Measurements from ENCODE around the gene RSF1.
A peak's percentile ranks its signal among the peaks of the same experiment; 100 is the strongest.

The RSF1 gene

GRCh38 chr11:77656362-77656761, 164.2 kb downstream of the RSF1 start:
- DNase-seq (ENCODE audit: low spot score), result no peak
- Histone ChIP-seq H3K18ac (ENCODE audit: low read length) (no peak overlapping the region), H2BK120ac (ENCODE audit: low read depth, low read length) (no peak overlapping the region), H3K79me1 (ENCODE audit: low read depth, low read length) (no peaks in the 10 kb centered on the region), H2BK12ac (ENCODE audit: low read length) (no peak overlapping the region), H3K4me1 (ENCODE audit: control insufficient read depth in 2 of 2, insufficient read depth in 1 of 2, low read depth in 1 of 2, low read length in 2 of 2) (no peaks in the 10 kb centered on the region), H3K36me3 (replicated peaks in 1 of 2; ENCODE audit: control insufficient read depth in 2 of 2, insufficient read depth in 2 of 2, low read length in 2 of 2) (no peaks in the 10 kb centered on the region), H3K9ac (ENCODE audit: low read depth, low read length, poor library complexity) (no peak overlapping the region), H3K14ac (ENCODE audit: low read length) (no peak overlapping the region), H2AFZ (ENCODE audit: low read length) (peak overlapping the region; percentile 34), H3K27me3 (ENCODE audit: control insufficient read depth in 3 of 3, insufficient read depth in 3 of 3, low read depth in 1 of 3, low read length in 3 of 3) (no peaks in the 10 kb centered on the region), H3K27ac (replicated peaks; ENCODE audit: low read length) (no peak overlapping the region), H2BK15ac (ENCODE audit: low read length) (no peak overlapping the region), H3K23ac (ENCODE audit: low read depth, low read length, poor library complexity) (no peak overlapping the region), H3K4me3 (ENCODE audit: low read length in 2 of 2) (no peak overlapping the region), H2AK5ac (ENCODE audit: low read depth, low read length) (no peak overlapping the region), H2BK5ac (ENCODE audit: low read length) (no peak overlapping the region), H4K91ac (ENCODE audit: low read depth, low read length, poor library complexity) (no peak overlapping the region), H3K4me2 (ENCODE audit: insufficient read depth, low read length, poor library complexity, severe bottlenecking) (no peak overlapping the region), H3K4ac (ENCODE audit: low read length) (no peak overlapping the region), H3K9me3 (replicated peaks in 1 of 2; ENCODE audit: control insufficient read depth in 2 of 2, insufficient read depth in 1 of 2, low read depth in 1 of 2, low read length in 2 of 2) (no peaks in the 10 kb centered on the region), H4K8ac (ENCODE audit: low read depth, low read length) (no peak overlapping the region)
- no CpG with 5 or more reads among the region's 7 CpGs for WGBS, 2 donors (ENCODE audit: extremely low coverage in 2 of 2, insufficient read length in 2 of 2, insufficient replicate concordance in 1 of 2)

- no peak overlapping the region for H3K4ac ChIP-seq (ENCODE audit: low read length)
- H3K27ac ChIP-seq (replicated peaks; ENCODE audit: low read length), result no peak overlapping the region
- no peaks in the 10 kb centered on the region for H3K27me3 ChIP-seq (ENCODE audit: control insufficient read depth in 3 of 3, insufficient read depth in 3 of 3, low read depth in 1 of 3, low read length in 3 of 3)
- DNase-seq (ENCODE audit: low spot score), result no peak
- no peak overlapping the region for H3K9ac ChIP-seq (ENCODE audit: low read depth, low read length, poor library complexity)
- no peak overlapping the region for H3K23ac ChIP-seq (ENCODE audit: low read depth, low read length, poor library complexity)
- H4K8ac ChIP-seq (ENCODE audit: low read depth, low read length), result no peak overlapping the region
- no peaks in the 10 kb centered on the region for H3K79me1 ChIP-seq (ENCODE audit: low read depth, low read length)
- H3K14ac ChIP-seq (ENCODE audit: low read length), result no peak overlapping the region
- H2BK5ac ChIP-seq (ENCODE audit: low read length), result no peak overlapping the region
- H2AFZ ChIP-seq (ENCODE audit: low read length), result no peak overlapping the region
- no peak overlapping the region for H2BK12ac ChIP-seq (ENCODE audit: low read length)
- no peak overlapping the region for H3K4me3 ChIP-seq (ENCODE audit: low read length in 2 of 2)
- WGBS, 2 donors (ENCODE audit: extremely low coverage in 2 of 2, insufficient read length in 2 of 2, insufficient replicate concordance in 1 of 2), result no CpG with 5 or more reads among the region's 4 CpGs
- H2BK120ac ChIP-seq (ENCODE audit: low read depth, low read length), result no peak overlapping the region
- no peak overlapping the region for H3K4me2 ChIP-seq (ENCODE audit: insufficient read depth, low read length, poor library complexity, severe bottlenecking)
- no peak overlapping the region for H2AK5ac ChIP-seq (ENCODE audit: low read depth, low read length)
- H3K18ac ChIP-seq (ENCODE audit: low read length), result no peak overlapping the region
- no peaks in the 10 kb centered on the region for H3K36me3 ChIP-seq (replicated peaks in 1 of 2; ENCODE audit: control insufficient read depth in 2 of 2, insufficient read depth in 2 of 2, low read length in 2 of 2)
- H4K91ac ChIP-seq (ENCODE audit: low read depth, low read length, poor library complexity), result no peak overlapping the region
- H2BK15ac ChIP-seq (ENCODE audit: low read length), result no peak overlapping the region
- H3K4me1 ChIP-seq (ENCODE audit: control insufficient read depth in 2 of 2, insufficient read depth in 1 of 2, low read depth in 1 of 2, low read length in 2 of 2), result no peaks in the 10 kb centered on the region
- H3K9me3 ChIP-seq (replicated peaks in 1 of 2; ENCODE audit: control insufficient read depth in 2 of 2, insufficient read depth in 1 of 2, low read depth in 1 of 2, low read length in 2 of 2), result no peaks in the 10 kb centered on the region
Observed at GRCh38 chr11:77654770-77655434, 165.6 kb downstream of the RSF1 start.

- Histone ChIP-seq H2AFZ (ENCODE audit: low read length) (no peak overlapping the region), H3K4me2 (ENCODE audit: insufficient read depth, low read length, poor library complexity, severe bottlenecking) (no peak overlapping the region), H3K79me1 (ENCODE audit: low read depth, low read length) (no peaks in the 10 kb centered on the region), H2AK5ac (ENCODE audit: low read depth, low read length) (no peak overlapping the region), H3K4me1 (ENCODE audit: control insufficient read depth in 2 of 2, insufficient read depth in 1 of 2, low read depth in 1 of 2, low read length in 2 of 2) (no peaks in the 10 kb centered on the region), H2BK12ac (ENCODE audit: low read length) (no peak overlapping the region), H3K23ac (ENCODE audit: low read depth, low read length, poor library complexity) (no peak overlapping the region), H4K91ac (ENCODE audit: low read depth, low read length, poor library complexity) (no peak overlapping the region), H3K9ac (ENCODE audit: low read depth, low read length, poor library complexity) (no peak overlapping the region), H3K14ac (ENCODE audit: low read length) (no peak overlapping the region), H3K4ac (ENCODE audit: low read length) (no peak overlapping the region), H3K27ac (replicated peaks; ENCODE audit: low read length) (no peak overlapping the region), H3K18ac (ENCODE audit: low read length) (no peak overlapping the region), H3K4me3 (ENCODE audit: low read length in 2 of 2) (no peak overlapping the region), H2BK120ac (ENCODE audit: low read depth, low read length) (no peak overlapping the region), H3K36me3 (replicated peaks in 1 of 2; ENCODE audit: control insufficient read depth in 2 of 2, insufficient read depth in 2 of 2, low read length in 2 of 2) (no peaks in the 10 kb centered on the region), H3K27me3 (ENCODE audit: control insufficient read depth in 3 of 3, insufficient read depth in 3 of 3, low read depth in 1 of 3, low read length in 3 of 3) (no peaks in the 10 kb centered on the region), H2BK15ac (ENCODE audit: low read length) (no peak overlapping the region), H2BK5ac (ENCODE audit: low read length) (no peak overlapping the region), H3K9me3 (replicated peaks in 1 of 2; ENCODE audit: control insufficient read depth in 2 of 2, insufficient read depth in 1 of 2, low read depth in 1 of 2, low read length in 2 of 2) (no peaks in the 10 kb centered on the region), H4K8ac (ENCODE audit: low read depth, low read length) (no peak overlapping the region)
- WGBS, 2 donors (ENCODE audit: extremely low coverage in 2 of 2, insufficient read length in 2 of 2, insufficient replicate concordance in 1 of 2), result no CpG with 5 or more reads among the region's 3 CpGs
- DNase-seq (ENCODE audit: low spot score), result no peak
Observed at GRCh38 chr11:77650123-77650522, 170.4 kb downstream of the RSF1 start.

- H2BK120ac ChIP-seq (ENCODE audit: low read depth, low read length), result no peak overlapping the region
- H3K9me3 ChIP-seq (replicated peaks in 1 of 2; ENCODE audit: control insufficient read depth in 2 of 2, insufficient read depth in 1 of 2, low read depth in 1 of 2, low read length in 2 of 2), result no peaks in the 10 kb centered on the region
- no peaks in the 10 kb centered on the region for H3K27me3 ChIP-seq (ENCODE audit: control insufficient read depth in 3 of 3, insufficient read depth in 3 of 3, low read depth in 1 of 3, low read length in 3 of 3)
- no peak overlapping the region for H4K8ac ChIP-seq (ENCODE audit: low read depth, low read length)
- H3K4me2 ChIP-seq (ENCODE audit: insufficient read depth, low read length, poor library complexity, severe bottlenecking), result no peak overlapping the region
- H2BK12ac ChIP-seq (ENCODE audit: low read length), result no peak overlapping the region
- no peak overlapping the region for H3K14ac ChIP-seq (ENCODE audit: low read length)
- DNase-seq (ENCODE audit: low spot score), result no peak
- no peaks in the 10 kb centered on the region for H3K4me1 ChIP-seq (ENCODE audit: control insufficient read depth in 2 of 2, insufficient read depth in 1 of 2, low read depth in 1 of 2, low read length in 2 of 2)
- WGBS, 2 donors (ENCODE audit: extremely low coverage in 2 of 2, insufficient read length in 2 of 2, insufficient replicate concordance in 1 of 2), result no CpG with 5 or more reads among the region's 3 CpGs
- no peak overlapping the region for H2BK15ac ChIP-seq (ENCODE audit: low read length)
- H3K4ac ChIP-seq (ENCODE audit: low read length), result no peak overlapping the region
- no peak overlapping the region for H2AFZ ChIP-seq (ENCODE audit: low read length)
- H3K9ac ChIP-seq (ENCODE audit: low read depth, low read length, poor library complexity), result no peak overlapping the region
- no peak overlapping the region for H3K23ac ChIP-seq (ENCODE audit: low read depth, low read length, poor library complexity)
- H3K18ac ChIP-seq (ENCODE audit: low read length), result no peak overlapping the region
- H2BK5ac ChIP-seq (ENCODE audit: low read length), result no peak overlapping the region
- H4K91ac ChIP-seq (ENCODE audit: low read depth, low read length, poor library complexity), result no peak overlapping the region
- H3K27ac ChIP-seq (replicated peaks; ENCODE audit: low read length), result no peak overlapping the region
- no peaks in the 10 kb centered on the region for H3K79me1 ChIP-seq (ENCODE audit: low read depth, low read length)
- no peak overlapping the region for H2AK5ac ChIP-seq (ENCODE audit: low read depth, low read length)
- H3K4me3 ChIP-seq (ENCODE audit: low read length in 2 of 2), result no peak overlapping the region
- H3K36me3 ChIP-seq (replicated peaks in 1 of 2; ENCODE audit: control insufficient read depth in 2 of 2, insufficient read depth in 2 of 2, low read length in 2 of 2), result no peaks in the 10 kb centered on the region
Observed at GRCh38 chr11:77647654-77648305, 172.7 kb downstream of the RSF1 start.
